Measurements from ENCODE around the gene LAMA4. TPM values are rescaled to one million over a fixed set of nuclear protein-coding genes. Genes with fewer than 3 reads are reported as not detected.

Gene LAMA4
- total RNA-seq, 1 experiment from 2014 or later = 11.9 TPM

GRCh38 chr6:112180095-112180820 lies 74.1 kb downstream of the LAMA4 start:
- in situ Hi-C loops (cut with HindIII; ENCODE audit: low pct_unique_long_range_greater_than_20kb, low sequenced_read_pairs) = no loop called here
- Histone ChIP-seq H3K27ac (ENCODE audit: low read length) (no peak overlapping the region; the same call in 1 of the 2 replicates), H3K36me3 (ENCODE audit: control insufficient read depth, insufficient read depth, low read length) (no peaks in the 10 kb centered on the region), H3K4me3 (ENCODE audit: low read depth in 2 of 2, low read length in 2 of 2) (no peak overlapping the region), H3K27me3 (ENCODE audit: control insufficient read depth, insufficient read depth, low read length) (no peaks in the 10 kb centered on the region), H3K4me1 (ENCODE audit: control insufficient read depth, insufficient read depth, low read length) (no peaks in the 10 kb centered on the region), H3K9me3 (ENCODE audit: control insufficient read depth, insufficient read depth, low read depth, low read length) (no peaks in the 10 kb centered on the region)
- no TSS peak for BruUV-seq (replicated peaks)
- ChIA-PET POLR2A (no interaction called here), CTCF (interaction anchor here (0.5 to 1.3 kb wide), 19 partner anchors 12 to 1678 kb away, joined by 3 to 19 read pairs (median 4); partner anchors contain the start of gene LAMA4)
- DNase-seq (ENCODE audit: low read depth, low spot score) = peak; percentile 52
- intact Hi-C loops (cut with micrococcal nuclease; ENCODE audit: unreplicated experiment) = loop anchor here (1.0 to 5.0 kb wide), 3 partner anchors 132 to 1677 kb away; partner anchors contain the start of gene MARCKS
- ATAC-seq = peak; percentile 96
- TF ChIP-seq CTCF (IDR thresholded peaks at IDR 0.05) (peak; percentile 82; the same call in 1 of the 2 replicates), TCF7L2 (IDR thresholded peaks at IDR 0.05; ENCODE audit: low read depth, low read length) (no peak)

- in situ Hi-C loops (cut with HindIII; ENCODE audit: low pct_unique_long_range_greater_than_20kb, low sequenced_read_pairs) (no loop called here), intact Hi-C loops (cut with micrococcal nuclease; ENCODE audit: unreplicated experiment) (loop anchor here (1.0 to 5.0 kb wide), 3 partner anchors 133 to 1678 kb away; partner anchors contain the start of gene MARCKS)
- TF ChIP-seq TCF7L2 (IDR thresholded peaks at IDR 0.05; ENCODE audit: low read depth, low read length) = no peak
- TF ChIP-seq CTCF (IDR thresholded peaks at IDR 0.05) = no peak
- TF ChIP-seq POLR2AphosphoS5 (IDR thresholded peaks at IDR 0.05; ENCODE audit: low read depth, low read length) = no peak
- TF ChIP-seq REST (IDR thresholded peaks at IDR 0.05; ENCODE audit: insufficient read depth in 1 of 2, low read depth in 2 of 2, low read length in 1 of 2) = no peak
- no peak for TF ChIP-seq SIN3A (IDR thresholded peaks at IDR 0.05; ENCODE audit: borderline replicate concordance, insufficient read depth, low read depth, low read length)
- CTCF ChIA-PET = interaction anchor here (0.5 to 1.3 kb wide), 16 partner anchors 13 to 1679 kb away, joined by 3 to 19 read pairs (median 4); partner anchors contain the start of gene LAMA4
- Histone ChIP-seq H3K27me3 (ENCODE audit: control insufficient read depth, insufficient read depth, low read length) (no peaks in the 10 kb centered on the region), H3K36me3 (ENCODE audit: control insufficient read depth, insufficient read depth, low read length) (no peaks in the 10 kb centered on the region), H3K4me1 (ENCODE audit: control insufficient read depth, insufficient read depth, low read length) (no peaks in the 10 kb centered on the region), H3K9me3 (ENCODE audit: control insufficient read depth, insufficient read depth, low read depth, low read length) (no peaks in the 10 kb centered on the region), H3K27ac (ENCODE audit: low read length) (no peak overlapping the region), H3K4me3 (ENCODE audit: low read depth in 2 of 2, low read length in 2 of 2) (no peak overlapping the region)
- BruUV-seq (replicated peaks) = no TSS peak
- no peak for ATAC-seq
- no peak for DNase-seq (ENCODE audit: low read depth, low spot score)
- POLR2A ChIA-PET = no interaction called here
Measured at GRCh38 chr6:112179631-112180030, 74.7 kb downstream of the LAMA4 start.

All from Panc1 (cell line).